Body of pancreas (tissue), 4 donors: ENCODE data around the gene GPR183.

Experiments
- CTCF ChIP-seq, 7 experiments: fragments of 450-650 bp in 4 of 7; fragments of 200-600 bp in 3 of 7; sonication (generic) in 3 of 7; IDR thresholded peaks; one replicate each; pipeline ENCODE4 v1.5.1; 2016 to 2019; ENCODE audit warnings: antibody characterized with exemption in 7 of 7
- POLR2A ChIP-seq, 3 donors: fragments of 450-650 bp; IDR thresholded peaks; one replicate each; pipeline ENCODE4 v1.6.1; 2016; ENCODE audit warnings: antibody characterized with exemption in 3 of 3, mild to moderate bottlenecking in 2 of 3

GRCh38 chr13:99246100-99246499 is 61.1 kb downstream of the GPR183 start:
- no peak for TF ChIP-seq CTCF (IDR thresholded peaks at IDR 0.05)
- no peak for TF ChIP-seq POLR2A (IDR thresholded peaks at IDR 0.05)
